GM12875 (cell line): ENCODE data around the gene ZSWIM8.

Experiments used
- H3K4me3 ChIP-seq: one replicate; pipeline ENCODE4 v1.5.1; 2011; ENCODE audit warnings: low read depth, low read length, control low read depth
- CTCF ChIP-seq: IDR thresholded peaks from 2 replicates; pipeline ENCODE4 v1.5.1; 2011; ENCODE audit warnings: low read depth, mild to moderate bottlenecking, control low read depth, inconsistent platforms, low read length, moderate library complexity, borderline replicate concordance; ENCODE audit not compliant: insufficient read depth

The ZSWIM8 gene

DNA sequence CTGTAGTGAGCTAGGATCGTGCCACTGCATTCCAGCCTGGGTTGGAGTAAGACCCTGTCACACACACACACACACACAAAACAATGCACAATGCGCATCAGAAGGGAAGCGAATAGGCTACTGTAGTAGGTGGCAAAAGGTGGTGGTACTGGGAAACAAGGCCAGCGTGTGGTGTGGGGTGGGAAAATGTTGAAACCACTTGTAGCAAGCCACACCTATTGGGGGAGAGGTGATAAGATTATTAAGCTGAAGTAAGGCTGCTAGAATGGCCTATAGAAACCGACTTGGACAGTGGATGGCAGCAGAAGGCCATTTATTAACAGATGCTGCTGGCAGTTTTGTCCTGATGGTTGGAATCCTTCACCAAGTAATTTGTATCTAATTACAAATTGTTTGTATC lies 10.8 kb upstream of the ZSWIM8 start:
- H3K4me3 ChIP-seq, result peak overlapping the region; percentile 87
- no peak for TF ChIP-seq CTCF

DNA sequence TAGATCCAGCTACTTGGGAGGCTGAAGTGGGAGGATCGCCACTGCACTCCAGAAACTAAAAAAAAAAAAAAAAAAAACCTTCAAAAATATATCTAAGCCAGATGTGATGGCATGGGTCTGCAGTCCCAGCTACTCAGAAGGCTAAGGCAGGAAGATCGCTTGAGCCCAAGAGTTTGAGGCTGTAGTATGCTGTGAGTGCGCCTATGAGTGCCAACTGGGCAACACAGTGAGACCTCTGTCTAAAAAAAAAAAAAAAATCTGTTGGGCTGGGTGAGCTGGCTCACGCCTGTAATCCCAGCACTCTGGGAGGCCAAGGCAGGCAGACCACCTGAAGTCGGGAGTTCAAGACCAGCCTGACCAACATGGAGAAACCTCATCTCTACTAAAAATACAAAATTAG lies 6.4 kb upstream of the ZSWIM8 start:
- H3K4me3 ChIP-seq, result no peak overlapping the region

DNA sequence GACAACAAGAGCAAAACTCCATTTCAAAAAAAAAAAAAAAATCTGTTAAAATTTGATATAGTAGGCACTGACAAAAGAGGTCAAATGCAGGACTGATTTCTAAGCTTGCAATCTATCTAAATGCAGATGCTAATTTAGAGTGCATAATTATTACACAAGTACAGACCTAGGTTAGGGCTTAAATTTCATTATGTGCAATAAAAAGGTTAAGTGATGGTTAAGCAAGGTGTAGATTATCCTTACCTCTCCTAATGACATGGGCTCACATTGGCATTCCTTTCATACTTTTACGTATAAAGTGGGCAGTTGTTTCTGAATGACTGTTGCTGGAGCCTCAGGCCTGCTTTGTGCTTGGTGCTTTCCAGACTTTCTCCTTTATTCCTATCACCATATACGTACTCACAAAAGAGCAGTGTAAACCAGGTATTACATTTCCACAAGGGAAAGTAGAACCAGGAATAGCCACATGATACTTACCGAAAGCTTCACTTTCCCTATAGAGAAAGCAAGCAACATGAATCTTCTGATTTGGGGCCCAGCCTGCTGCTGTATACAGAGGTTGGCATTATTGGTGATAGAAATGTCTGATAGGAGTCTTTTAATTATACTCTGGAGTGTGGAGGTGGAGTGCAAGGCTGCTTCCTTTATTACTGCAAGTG lies 5.7 kb upstream of the ZSWIM8 start:
- no peak for TF ChIP-seq CTCF
- H3K4me3 ChIP-seq, result no peak overlapping the region

More for the DNA sequence above, 6.4 kb upstream of the ZSWIM8 start:
- no peak for TF ChIP-seq CTCF

- no peak overlapping the region for H3K4me3 ChIP-seq
- TF ChIP-seq CTCF, result no peak
Measured at GRCh38 chr10:73780301-73780700, 5.1 kb upstream of the ZSWIM8 start.

DNA sequence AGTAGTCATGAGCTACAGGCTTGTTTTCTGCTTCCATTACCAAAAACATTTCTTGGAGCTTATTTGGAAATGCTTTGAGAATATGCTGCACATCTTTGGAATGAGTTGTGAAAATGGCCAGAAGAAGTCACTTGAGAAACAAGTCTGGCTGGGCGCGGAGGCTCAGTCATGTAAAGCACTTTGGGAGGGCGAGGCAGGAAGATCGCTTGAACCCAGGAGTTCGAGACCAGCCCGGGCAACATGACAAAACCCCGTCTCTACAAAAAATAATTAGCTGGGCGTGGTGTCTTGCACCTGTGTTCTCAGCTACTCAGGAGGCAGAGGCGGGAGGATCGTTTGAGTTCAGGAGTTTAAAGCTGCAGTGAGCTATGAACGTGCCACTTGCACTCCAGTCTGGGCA lies 4.4 kb upstream of the ZSWIM8 start:
- TF ChIP-seq CTCF, result no peak
- H3K4me3 ChIP-seq, result peak overlapping the region; percentile 75

GRCh38 chr10:73781548-73781878 lies 3.9 kb upstream of the ZSWIM8 start:
- no peak for TF ChIP-seq CTCF
- H3K4me3 ChIP-seq, result peak overlapping the region; percentile 75

DNA sequence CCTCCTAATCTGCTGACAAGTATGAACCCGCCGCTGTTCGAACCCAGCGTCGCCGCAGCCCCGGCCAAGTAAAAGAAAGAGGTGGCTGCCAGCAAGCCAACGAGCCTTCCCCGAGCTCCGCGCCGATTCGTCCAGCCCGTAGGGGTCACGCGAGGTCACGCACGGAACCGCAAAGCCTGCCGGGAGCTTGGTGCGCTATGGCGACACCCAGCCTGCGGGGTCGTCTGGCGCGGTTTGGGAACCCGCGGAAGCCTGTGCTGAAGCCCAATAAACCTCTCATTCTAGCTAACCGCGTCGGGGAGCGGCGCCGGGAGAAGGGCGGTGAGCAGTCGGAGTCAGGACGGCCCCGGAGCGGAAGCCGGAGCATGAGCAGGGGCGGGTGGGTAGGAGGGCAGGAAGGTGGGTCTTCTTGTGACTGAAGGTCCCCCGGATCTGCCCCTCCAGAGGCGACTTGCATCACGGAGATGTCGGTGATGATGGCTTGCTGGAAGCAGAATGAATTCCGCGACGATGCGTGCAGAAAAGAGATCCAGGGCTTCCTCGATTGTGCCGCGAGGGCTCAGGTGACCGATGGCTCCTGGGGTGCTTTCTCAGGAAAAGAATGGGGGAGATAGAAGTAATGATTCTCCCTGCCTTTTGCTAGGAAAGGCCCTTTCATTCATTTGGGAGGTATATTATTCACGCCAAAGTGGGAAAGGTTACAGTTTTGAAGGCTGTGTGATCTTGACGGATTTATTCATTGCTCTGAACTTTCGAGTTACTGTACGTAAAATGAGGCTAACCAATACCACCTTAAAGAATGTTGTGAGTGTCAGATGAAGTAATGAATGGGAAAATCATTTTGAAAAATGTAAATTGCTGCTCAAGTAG lies 3.3 kb upstream of the ZSWIM8 start, which contains the start of gene CHCHD1:
Gene CHCHD1 (plus strand): TSS at position 170 of the 870 bp plus-strand sequence. CDS start 28 bp downstream, at position 198.
- peak within 1 kb of the TSS; percentile 75 for H3K4me3 ChIP-seq
- TF ChIP-seq CTCF, result no peak
